ENCODE data around the gene AKR1B1.

DNA sequence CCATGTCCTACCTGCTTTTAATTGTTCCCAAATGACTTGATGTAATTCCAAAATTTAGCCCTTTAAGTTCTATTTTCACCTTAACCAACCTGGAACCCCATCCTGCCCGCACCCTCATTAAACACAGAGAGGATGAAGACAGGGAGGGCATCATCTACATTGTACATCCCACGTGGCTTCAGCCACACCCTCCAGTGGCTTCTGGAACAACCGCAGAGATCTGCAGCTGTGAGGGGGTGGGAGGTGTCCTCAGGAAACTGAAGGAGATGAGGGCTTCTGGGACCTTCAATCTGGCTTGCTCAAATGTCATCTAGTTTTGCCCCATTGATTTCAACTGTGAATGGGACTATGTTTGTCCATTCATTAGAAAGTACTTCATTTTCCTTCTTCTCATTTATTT lies 39.0 kb downstream of the AKR1B1 start:
- TF ChIP-seq, protein P1, sequence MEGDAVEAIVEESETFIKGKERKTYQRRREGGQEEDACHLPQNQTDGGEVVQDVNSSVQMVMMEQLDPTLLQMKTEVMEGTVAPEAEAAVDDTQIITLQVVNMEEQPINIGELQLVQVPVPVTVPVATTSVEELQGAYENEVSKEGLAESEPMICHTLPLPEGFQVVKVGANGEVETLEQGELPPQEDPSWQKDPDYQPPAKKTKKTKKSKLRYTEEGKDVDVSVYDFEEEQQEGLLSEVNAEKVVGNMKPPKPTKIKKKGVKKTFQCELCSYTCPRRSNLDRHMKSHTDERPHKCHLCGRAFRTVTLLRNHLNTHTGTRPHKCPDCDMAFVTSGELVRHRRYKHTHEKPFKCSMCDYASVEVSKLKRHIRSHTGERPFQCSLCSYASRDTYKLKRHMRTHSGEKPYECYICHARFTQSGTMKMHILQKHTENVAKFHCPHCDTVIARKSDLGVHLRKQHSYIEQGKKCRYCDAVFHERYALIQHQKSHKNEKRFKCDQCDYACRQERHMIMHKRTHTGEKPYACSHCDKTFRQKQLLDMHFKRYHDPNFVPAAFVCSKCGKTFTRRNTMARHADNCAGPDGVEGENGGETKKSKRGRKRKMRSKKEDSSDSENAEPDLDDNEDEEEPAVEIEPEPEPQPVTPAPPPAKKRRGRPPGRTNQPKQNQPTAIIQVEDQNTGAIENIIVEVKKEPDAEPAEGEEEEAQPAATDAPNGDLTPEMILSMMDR (IDR thresholded peaks at IDR 0.05): no peak
- TF ChIP-seq EP300 (IDR thresholded peaks at IDR 0.05) (no peak), POLR2AphosphoS5 (IDR thresholded peaks at IDR 0.05) (no peak), POLR2A (IDR thresholded peaks at IDR 0.05) (no peak)
